SK-N-SH treated with all-trans-retinoic acid at 6 μM for 48 hours (cell line): ENCODE measurements around the gene KTI12.
"Not testable (repeated sequence)": the region's sequence is repeated elsewhere in the genome, so short reads cannot be mapped to it uniquely, and the experiment has no call there.

Source experiments
- ARNTL ChIP-seq: fragments of 450-650 bp; formaldehyde crosslinking; IDR thresholded peaks from 2 replicates; pipeline ENCODE4 v1.5.0; 2020; ENCODE audit warnings: low read depth, mild to moderate bottlenecking, moderate library complexity, borderline replicate concordance
- ESRRG ChIP-seq: fragments of 250-450 bp; sonication (Bioruptor Pico); IDR thresholded peaks from 2 replicates; pipeline ENCODE4 v1.6.1; 2021; ENCODE audit warnings: mild to moderate bottlenecking
- GLIS3 ChIP-seq: fragments of 250-450 bp; sonication (Bioruptor Pico); IDR thresholded peaks from 2 replicates; pipeline ENCODE4 v1.5.0; 2020; ENCODE audit warnings: mild to moderate bottlenecking, moderate library complexity
- PATZ1 ChIP-seq: fragments of 250-450 bp; sonication (Bioruptor Pico); IDR thresholded peaks from 2 replicates; pipeline ENCODE4 v1.8.0; 2020; ENCODE audit warnings: mild to moderate bottlenecking, moderate library complexity, borderline replicate concordance
- RARB ChIP-seq: fragments of 250-450 bp; sonication (Bioruptor Pico); IDR thresholded peaks from 2 replicates; pipeline ENCODE4 v1.8.0; 2021; ENCODE audit warnings: mild to moderate bottlenecking, moderate library complexity
- SNAI2 ChIP-seq: fragments of 250-450 bp; sonication (Bioruptor Pico); IDR thresholded peaks from 2 replicates; pipeline ENCODE4 v1.5.0; 2020; ENCODE audit warnings: mild to moderate bottlenecking, moderate library complexity
- TOX ChIP-seq: fragments of 250-450 bp; sonication (Bioruptor Pico); IDR thresholded peaks from 2 replicates; pipeline ENCODE4 v1.8.0; 2021; ENCODE audit warnings: mild to moderate bottlenecking, moderate library complexity, borderline replicate concordance
- ZFP3 ChIP-seq: fragments of 250-450 bp; sonication (Bioruptor Pico); IDR thresholded peaks from 2 replicates; pipeline ENCODE4 v1.5.0; 2020; ENCODE audit warnings: mild to moderate bottlenecking, moderate library complexity
- ZFP30 ChIP-seq: fragments of 450-650 bp; formaldehyde crosslinking; IDR thresholded peaks from 2 replicates; pipeline ENCODE4 v1.5.0; 2022; ENCODE audit warnings: mild to moderate bottlenecking, moderate library complexity
- ZNF8 ChIP-seq: fragments of 450-650 bp; formaldehyde crosslinking; IDR thresholded peaks from 2 replicates; pipeline ENCODE4 v1.5.0; 2020; ENCODE audit warnings: mild to moderate bottlenecking, moderate library complexity

- TF ChIP-seq ZFP30 (CRISPR knock-in tag); GLIS3; ARNTL (CRISPR knock-in tag); ZFP3 (CRISPR knock-in tag); PATZ1; SNAI2; ESRRG (CRISPR knock-in tag); TOX (CRISPR knock-in tag); RARB (CRISPR knock-in tag); ZNF8: not testable (repeated sequence)
Observed at GRCh38 chr1:52049337-52049736, 15.7 kb upstream of the KTI12 start.
